OCI-LY1 (cell line): ENCODE measurements around the gene PRR9.

Source experiments
- EZH2 ChIP-seq: fragments of 200-600 bp; sonication (generic), shearing (Covaris generic); IDR thresholded peaks from 2 replicates; pipeline ENCODE4 v1.8.0; 2017; ENCODE audit warnings: borderline replicate concordance, mixed run types, mild to moderate bottlenecking, antibody characterized with exemption, low read length, moderate library complexity, mixed read lengths
- TF ChIP-seq, protein P1 (sequence below): fragments of 200-600 bp; sonication (generic), shearing (Covaris generic); IDR thresholded peaks from 2 replicates; pipeline ENCODE4 v1.5.1; 2017; ENCODE audit warnings: mild to moderate bottlenecking, antibody characterized with exemption, low read length, moderate library complexity, mixed read lengths

GRCh38 chr1:153231785-153232184 lies 14.4 kb downstream of the PRR9 start:
- TF ChIP-seq, protein P1, sequence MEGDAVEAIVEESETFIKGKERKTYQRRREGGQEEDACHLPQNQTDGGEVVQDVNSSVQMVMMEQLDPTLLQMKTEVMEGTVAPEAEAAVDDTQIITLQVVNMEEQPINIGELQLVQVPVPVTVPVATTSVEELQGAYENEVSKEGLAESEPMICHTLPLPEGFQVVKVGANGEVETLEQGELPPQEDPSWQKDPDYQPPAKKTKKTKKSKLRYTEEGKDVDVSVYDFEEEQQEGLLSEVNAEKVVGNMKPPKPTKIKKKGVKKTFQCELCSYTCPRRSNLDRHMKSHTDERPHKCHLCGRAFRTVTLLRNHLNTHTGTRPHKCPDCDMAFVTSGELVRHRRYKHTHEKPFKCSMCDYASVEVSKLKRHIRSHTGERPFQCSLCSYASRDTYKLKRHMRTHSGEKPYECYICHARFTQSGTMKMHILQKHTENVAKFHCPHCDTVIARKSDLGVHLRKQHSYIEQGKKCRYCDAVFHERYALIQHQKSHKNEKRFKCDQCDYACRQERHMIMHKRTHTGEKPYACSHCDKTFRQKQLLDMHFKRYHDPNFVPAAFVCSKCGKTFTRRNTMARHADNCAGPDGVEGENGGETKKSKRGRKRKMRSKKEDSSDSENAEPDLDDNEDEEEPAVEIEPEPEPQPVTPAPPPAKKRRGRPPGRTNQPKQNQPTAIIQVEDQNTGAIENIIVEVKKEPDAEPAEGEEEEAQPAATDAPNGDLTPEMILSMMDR, result no peak
- no peak for TF ChIP-seq EZH2
